GM18517 (cell line): ENCODE results near the gene CENPB.
"Not testable (repeated sequence)": the region's sequence is repeated elsewhere in the genome, so short reads cannot be mapped to it uniquely, and the experiment has no call there.

Experiments used
- ATAC-seq: cut with Tn5 transposase; IDR thresholded peaks from one replicate; pipeline ENCODE4 v1.9.1; 2021; ENCODE audit warnings: mild to moderate bottlenecking, moderate library complexity; ENCODE audit not compliant: unreplicated experiment

CENPB gene

DNA sequence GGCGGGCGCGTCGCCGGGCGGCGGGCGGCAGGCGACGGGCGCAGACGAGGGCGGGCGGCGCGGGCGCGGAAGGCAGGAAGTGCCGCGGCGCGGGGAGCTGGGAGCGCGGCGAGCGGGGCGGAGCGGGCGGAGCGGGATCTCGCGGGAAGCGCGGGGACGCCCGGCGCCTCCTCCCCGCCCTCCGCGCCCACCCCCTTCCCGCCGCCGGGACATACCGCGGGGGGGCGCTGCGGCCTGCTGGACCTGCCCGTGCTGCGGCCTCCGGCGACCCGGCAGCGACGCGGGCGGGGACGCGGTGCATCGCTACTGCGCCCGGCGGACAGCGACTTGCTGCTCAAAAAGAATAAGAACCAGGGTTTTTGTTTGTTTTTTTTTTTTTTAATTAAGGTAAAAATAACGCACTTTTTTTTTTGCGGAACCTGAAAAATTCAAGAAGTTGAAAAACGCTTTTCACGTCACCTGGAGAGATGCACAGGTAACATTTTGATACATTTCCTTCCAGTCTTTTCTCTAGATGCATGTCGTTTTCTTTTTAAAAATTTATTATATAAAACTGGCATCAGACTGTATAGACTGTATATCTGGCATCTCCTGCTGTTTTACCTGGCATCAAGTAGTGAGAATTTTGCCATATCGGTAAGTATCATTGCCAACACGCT lies at the start of gene CENPB:
CENPB (minus strand) TSS at position 76 of the 659 bp plus-strand sequence. CDS start 257 bp downstream, outside the sequence.
- ATAC-seq, result peak; percentile 68

GRCh38 chr20:3836132-3836531 lies 49.6 kb upstream of the CENPB start:
- no peak for ATAC-seq

DNA sequence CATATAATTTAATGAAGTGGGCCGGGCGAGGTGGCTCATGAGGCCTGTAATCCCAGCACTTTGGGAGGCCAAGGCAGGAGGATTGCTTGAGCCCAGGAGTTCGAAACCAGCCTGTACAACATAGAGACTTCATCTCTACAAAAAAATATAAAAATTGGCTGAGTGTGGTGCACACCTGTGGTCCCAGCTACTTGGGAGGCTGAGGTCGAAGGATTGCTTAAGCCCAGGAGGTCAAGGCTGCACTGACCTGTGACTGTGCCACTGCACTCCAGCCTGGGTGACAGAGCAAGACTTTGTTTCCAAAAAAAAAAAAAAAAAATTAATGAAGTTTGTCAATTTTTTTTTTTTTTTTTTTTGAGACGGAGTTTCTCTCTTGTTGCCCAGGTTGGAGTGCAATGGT lies 43.4 kb upstream of the CENPB start:
- ATAC-seq, result not testable (repeated sequence)

GRCh38 chr20:3828798-3829197 lies 42.3 kb upstream of the CENPB start:
- no peak for ATAC-seq

- ATAC-seq, result no peak
Observed at GRCh38 chr20:3826420-3826819, 39.9 kb upstream of the CENPB start.

DNA sequence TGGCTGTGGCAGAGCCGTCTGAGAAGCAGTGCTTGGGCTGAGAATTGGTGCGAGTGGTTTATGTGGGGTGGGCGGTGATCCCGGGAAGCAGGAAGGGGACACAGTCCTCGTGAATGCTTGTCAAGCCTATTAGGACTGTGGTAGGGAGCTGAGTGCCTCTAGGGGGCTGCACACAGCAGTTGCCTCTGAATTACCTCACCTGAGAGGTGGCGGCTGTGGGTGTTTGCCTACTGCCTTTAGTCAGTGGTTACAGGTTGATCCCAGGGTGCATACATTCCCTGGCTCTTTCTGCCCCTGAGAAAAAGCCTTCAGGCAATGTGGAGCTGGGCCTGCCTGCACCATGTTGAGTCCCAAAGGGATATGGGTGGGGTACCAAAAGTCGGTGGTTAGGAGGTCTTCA lies 39.0 kb upstream of the CENPB start:
- no peak for ATAC-seq

GRCh38 chr20:3823881-3824280 lies 37.3 kb upstream of the CENPB start:
- no peak for ATAC-seq

GRCh38 chr20:3821996-3822395 lies 35.5 kb upstream of the CENPB start:
- ATAC-seq, result no peak

- ATAC-seq, result no peak
Observed at GRCh38 chr20:3820901-3821727, 34.6 kb upstream of the CENPB start.

- ATAC-seq, result peak; percentile 79
Observed at GRCh38 chr20:3820048-3820900, 33.7 kb upstream of the CENPB start, which contains the start of gene AP5S1. Gene AP5S1 (plus strand): TSS chr20:3820547. CDS start chr20:3822118, 1,571 bp downstream.

GRCh38 chr20:3819411-3820047 lies 33.0 kb upstream of the CENPB start:
- ATAC-seq, result no peak

DNA sequence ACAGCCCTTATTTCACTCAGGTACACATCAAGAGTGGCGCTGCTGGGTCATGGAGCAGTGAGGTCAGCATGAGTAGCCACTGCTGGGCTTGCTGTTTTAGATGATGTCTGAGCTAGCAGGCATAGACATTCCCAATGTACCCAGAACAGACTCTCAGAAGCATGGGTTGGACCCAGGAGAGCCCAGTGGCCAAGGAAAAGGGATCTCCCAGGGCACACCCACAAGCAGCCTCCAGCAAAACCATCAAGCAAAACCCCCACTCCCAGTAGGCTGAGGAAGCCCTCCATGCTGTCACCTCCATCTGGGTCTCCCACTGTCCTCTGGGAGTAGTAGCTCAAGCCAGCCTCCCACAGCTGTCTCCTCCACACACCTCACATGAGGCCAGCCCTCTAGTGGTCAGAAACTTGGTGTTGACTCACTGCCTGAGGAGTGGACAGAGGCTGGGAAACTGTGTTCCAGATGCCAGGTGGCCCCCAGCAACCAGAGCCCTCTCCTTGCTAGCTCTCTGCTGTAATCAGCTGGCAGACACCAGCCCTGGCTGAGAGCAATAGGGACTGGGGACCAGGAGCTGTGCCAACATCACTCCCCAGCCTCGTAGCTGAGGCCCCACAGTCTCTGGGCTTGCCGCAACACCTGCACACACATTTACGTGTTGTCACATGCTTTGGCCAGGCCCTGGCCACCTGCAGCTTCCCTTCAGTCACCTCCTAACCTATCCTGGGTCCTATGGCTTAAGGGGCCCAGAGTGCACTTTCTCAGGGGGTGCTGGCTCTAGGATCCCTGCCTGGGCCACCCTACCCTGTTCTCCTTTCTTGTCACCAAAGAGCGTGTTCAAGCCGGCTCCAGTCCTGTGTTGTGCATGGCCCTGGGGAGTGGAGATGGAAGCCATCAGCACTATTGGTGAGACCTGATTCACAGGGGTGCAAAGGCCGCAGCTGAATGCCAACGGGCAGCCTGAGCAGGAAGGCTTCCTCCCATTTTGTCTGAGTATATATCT lies 31.9 kb upstream of the CENPB start:
- ATAC-seq, result no peak

DNA sequence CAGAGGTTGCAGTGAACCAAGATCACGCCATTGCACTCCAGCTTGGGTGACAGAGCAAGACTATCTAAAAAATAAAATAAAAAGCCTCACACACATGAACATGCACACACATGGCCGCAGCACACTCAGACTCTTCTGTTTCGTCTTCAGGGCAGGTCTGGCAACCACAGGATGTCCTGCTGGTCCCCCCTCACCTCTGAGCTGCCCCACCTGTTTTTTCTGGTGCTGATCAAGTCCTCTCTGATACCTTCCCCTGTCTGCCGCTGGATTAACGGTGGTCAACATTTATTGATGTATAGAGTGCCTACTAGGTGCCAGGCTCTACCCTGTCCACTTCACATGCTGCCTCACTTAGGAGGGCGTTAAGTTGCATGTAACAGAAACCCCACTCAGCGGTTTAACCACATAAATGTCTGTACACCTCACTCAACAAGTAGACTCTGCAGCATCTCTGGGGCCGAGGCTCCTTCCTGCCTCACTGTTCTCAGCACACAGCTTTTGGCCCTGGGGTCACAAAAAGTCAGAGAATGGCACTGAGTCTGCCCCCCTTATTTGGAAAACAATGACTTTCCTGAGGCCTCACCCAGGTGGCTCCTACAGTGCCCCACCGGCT lies 29.3 kb upstream of the CENPB start:
- ATAC-seq, result no peak

DNA sequence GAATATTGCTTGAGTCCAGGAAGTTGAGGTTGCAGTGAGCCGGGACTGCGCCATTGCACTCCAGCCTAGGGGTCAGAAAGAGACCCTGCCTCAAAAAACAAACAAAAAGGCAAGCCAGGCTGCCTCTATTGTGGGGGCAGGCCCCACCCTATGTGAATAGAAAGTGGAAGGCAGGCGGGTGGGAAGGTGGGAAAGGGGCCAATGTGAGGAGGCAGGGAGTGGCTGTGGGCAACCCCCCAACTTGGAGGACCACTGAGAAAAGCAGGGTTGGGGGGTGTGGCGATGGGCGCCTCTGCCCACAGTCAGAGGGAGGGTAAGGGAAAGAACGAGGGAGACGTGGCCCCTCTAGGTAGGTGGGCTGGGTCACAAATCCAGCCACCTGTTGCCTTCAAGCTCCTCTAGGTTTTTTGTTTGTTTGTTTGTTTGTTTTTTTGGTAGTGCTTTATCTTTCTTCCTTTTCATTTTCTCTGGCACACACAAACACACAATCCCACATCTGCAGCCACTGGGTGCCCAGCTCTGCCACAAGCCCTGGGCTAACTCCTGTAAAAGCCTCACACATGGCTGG lies 28.5 kb upstream of the CENPB start:
- ATAC-seq, result no peak

DNA sequence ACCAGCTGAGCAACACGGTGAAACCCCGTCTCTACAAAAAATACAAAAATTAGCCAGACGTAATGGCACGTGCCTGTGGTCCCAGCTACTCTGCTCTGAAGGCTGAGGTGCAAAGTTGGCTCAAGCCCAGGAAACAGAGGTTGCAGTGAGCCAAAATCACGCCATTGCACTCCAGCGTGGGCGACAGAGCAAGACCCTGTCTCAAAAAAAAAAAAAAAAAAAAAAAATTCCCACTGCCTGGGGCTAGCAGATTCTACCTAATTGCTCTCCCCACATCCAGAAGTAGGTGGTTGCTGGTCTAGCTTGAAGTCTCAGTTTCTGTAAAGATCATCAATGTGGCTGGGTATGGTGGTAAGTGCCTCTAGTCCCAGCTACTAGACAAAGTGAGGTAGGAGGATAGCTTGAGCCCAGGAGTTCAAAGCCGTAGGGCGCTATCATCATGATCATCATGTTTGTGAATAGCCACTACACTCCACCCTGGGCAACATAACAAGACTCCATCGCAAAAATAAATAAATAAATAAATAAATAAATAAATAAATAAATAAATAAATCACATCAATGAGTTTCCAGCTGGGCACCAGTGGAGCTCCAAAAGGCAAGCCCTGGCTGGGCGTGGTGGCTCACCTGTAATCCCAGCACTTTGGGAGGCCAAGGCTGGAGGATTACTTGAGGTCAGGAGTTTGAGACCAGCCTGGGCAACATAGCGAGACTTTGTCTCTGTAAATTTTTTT lies 27.5 kb upstream of the CENPB start:
- ATAC-seq, result no peak

GRCh38 chr20:3812975-3813847 lies 26.7 kb upstream of the CENPB start:
- no peak for ATAC-seq

DNA sequence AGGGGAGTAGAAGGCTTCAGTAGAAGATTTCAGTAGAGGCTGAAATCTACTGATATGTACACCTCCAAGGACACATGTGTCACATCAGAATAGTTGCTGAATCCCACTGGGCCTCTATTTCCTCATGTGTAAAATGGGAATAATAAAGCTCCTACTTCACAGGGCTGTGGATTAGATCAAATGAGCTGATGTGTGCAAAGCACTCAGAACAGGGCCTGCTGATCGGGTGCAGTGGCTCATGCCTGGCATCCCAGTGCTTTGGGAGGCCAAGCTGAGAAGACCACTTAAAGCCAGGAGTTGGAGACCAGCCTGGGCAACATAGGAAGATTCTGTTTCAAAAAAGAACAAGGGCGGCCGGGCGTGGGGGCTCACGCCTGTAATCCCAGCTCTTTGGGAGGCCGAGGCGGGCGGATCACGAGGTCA lies 25.7 kb upstream of the CENPB start:
- no peak for ATAC-seq
